ENCODE data around the gene POFUT2.

DNA sequence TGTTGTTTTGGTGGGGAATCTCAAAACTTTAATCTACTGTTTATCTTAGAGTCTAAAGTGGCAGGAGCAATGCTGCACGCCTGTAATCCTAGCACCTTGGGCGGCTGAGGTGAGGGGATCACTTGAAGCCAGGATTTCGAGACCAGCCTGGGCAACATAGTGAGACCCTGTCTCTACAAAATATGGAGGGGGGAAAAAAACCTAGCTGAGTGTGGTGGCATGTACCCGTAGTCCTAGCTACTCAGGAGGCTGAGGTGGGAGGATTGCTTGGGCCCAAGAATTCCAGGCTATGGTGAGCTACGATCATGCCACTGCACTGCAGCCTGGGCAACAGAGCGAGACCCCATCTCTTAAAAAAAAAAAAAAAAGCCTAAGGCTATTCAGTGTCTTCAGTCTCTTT, 38.1 kb downstream of the POFUT2 start:
- no peak for TF ChIP-seq POLR2A (IDR thresholded peaks at IDR 0.05)
- TF ChIP-seq, protein P1, sequence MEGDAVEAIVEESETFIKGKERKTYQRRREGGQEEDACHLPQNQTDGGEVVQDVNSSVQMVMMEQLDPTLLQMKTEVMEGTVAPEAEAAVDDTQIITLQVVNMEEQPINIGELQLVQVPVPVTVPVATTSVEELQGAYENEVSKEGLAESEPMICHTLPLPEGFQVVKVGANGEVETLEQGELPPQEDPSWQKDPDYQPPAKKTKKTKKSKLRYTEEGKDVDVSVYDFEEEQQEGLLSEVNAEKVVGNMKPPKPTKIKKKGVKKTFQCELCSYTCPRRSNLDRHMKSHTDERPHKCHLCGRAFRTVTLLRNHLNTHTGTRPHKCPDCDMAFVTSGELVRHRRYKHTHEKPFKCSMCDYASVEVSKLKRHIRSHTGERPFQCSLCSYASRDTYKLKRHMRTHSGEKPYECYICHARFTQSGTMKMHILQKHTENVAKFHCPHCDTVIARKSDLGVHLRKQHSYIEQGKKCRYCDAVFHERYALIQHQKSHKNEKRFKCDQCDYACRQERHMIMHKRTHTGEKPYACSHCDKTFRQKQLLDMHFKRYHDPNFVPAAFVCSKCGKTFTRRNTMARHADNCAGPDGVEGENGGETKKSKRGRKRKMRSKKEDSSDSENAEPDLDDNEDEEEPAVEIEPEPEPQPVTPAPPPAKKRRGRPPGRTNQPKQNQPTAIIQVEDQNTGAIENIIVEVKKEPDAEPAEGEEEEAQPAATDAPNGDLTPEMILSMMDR (IDR thresholded peaks at IDR 0.05), result no peak

Measured in sigmoid colon (tissue), 3 donors.